Smooth muscle cell (in vitro differentiated cells): ENCODE data around the gene CAV2. TPM values are rescaled to one million over a fixed set of nuclear protein-coding genes. Genes with fewer than 3 reads are reported as not detected.

Experiments used
- DNase-seq: peaks from one replicate; lab custom pipeline; 2025; ENCODE audit not compliant: unreplicated experiment; lab: John Stamatoyannopoulos, UW
- H2AFZ ChIP-seq: fragments of 200-600 bp; sonication (generic); 2 replicates; pipeline ENCODE4 v1.6.0; 2016; ENCODE audit warnings: antibody characterized with exemption, low read depth, mild to moderate bottlenecking
- H3F3A ChIP-seq: fragments of 200-600 bp; sonication (generic); 2 replicates; pipeline ENCODE4 v1.6.0; 2017; ENCODE audit warnings: antibody characterized with exemption, low read depth
- H3K27ac ChIP-seq: fragments of 200-600 bp; sonication (generic); 2 replicates; pipeline ENCODE4 v1.5.1; 2016; ENCODE audit warnings: low read depth, mild to moderate bottlenecking
- H3K27me3 ChIP-seq: fragments of 200-600 bp; sonication (generic); 2 replicates; pipeline ENCODE4 v1.6.1; 2016; ENCODE audit warnings: low read depth, mild to moderate bottlenecking
- H3K36me3 ChIP-seq: fragments of 200-600 bp; sonication (generic); 2 replicates; pipeline ENCODE4 v1.5.1; 2016; ENCODE audit warnings: low read depth
- H3K4me1 ChIP-seq: fragments of 200-600 bp; sonication (generic); 2 replicates; pipeline ENCODE4 v1.5.1; 2016; ENCODE audit warnings: low read depth
- H3K4me2 ChIP-seq: fragments of 200-600 bp; sonication (generic); 2 replicates; pipeline ENCODE4 v1.6.0; 2016; ENCODE audit warnings: mild to moderate bottlenecking
- H3K4me3 ChIP-seq: fragments of 200-600 bp; sonication (generic); 2 replicates; pipeline ENCODE4 v1.5.1; 2016; ENCODE audit warnings: mild to moderate bottlenecking
- H3K79me2 ChIP-seq: fragments of 200-600 bp; sonication (generic); 2 replicates; pipeline ENCODE4 v1.6.0; 2016; ENCODE audit warnings: low read depth, mild to moderate bottlenecking
- H3K9ac ChIP-seq: fragments of 200-600 bp; sonication (generic); 2 replicates; pipeline ENCODE4 v1.6.0; 2016; ENCODE audit warnings: low read depth
- H3K9me3 ChIP-seq: fragments of 200-600 bp; sonication (generic); replicated peaks from 2 replicates; pipeline ENCODE4 v1.5.1; 2016; ENCODE audit warnings: low read depth
- H4K20me1 ChIP-seq: fragments of 200-600 bp; sonication (generic); 2 replicates; pipeline ENCODE4 v1.6.0; 2016; ENCODE audit warnings: low read depth
- CTCF ChIP-seq: fragments of 200-600 bp; sonication (generic); IDR thresholded peaks from 2 replicates; pipeline ENCODE4 v1.5.1; 2017; ENCODE audit warnings: borderline replicate concordance, mild to moderate bottlenecking, antibody characterized with exemption; ENCODE audit not compliant: insufficient read depth, poor library complexity, severe bottlenecking
- WGBS: methylation state at CpG from one replicate; pipeline ENCODE4 v1.1.7; 2016; ENCODE audit warnings: low lambda C conversion rate; 5-methylcytosine and 5-hydroxymethylcytosine counted together
- polyA plus RNA-seq: library from polyadenylated mRNA; unstranded; fragments of >200 nt; fragmentation: Nextera tagmentation; extraction: Ambion mirVana; gene quantifications from 2 replicates; pipeline ENCODE4 v1.2.1, GENCODE V29; 2016
- total RNA-seq: library from RNA; depleted of rRNA; stranded (reverse); fragments of >200 nt; gene quantifications from 2 replicates; pipeline ENCODE4 v1.2.3, GENCODE V29; 2014

The CAV2 gene
- total and polyA plus RNA-seq, 2 experiments from 2014 or later = 38.8 to 68.0 TPM

- H2AFZ ChIP-seq = no peak overlapping the region
- TF ChIP-seq CTCF = no peak
- H3K4me2 ChIP-seq = no peak overlapping the region
- no peaks in the 10 kb centered on the region for H3K9me3 ChIP-seq
- H3F3A ChIP-seq = no peaks in the 10 kb centered on the region
- no peak for DNase-seq
- no peak overlapping the region for H3K9ac ChIP-seq
- WGBS = 84% methylated on average over 6 of the region's 6 CpGs
- no peaks in the 10 kb centered on the region for H4K20me1 ChIP-seq
- no peaks in the 10 kb centered on the region for H3K36me3 ChIP-seq
- no peak overlapping the region for H3K4me3 ChIP-seq
- no peaks in the 10 kb centered on the region for H3K79me2 ChIP-seq
- no peaks in the 10 kb centered on the region for H3K4me1 ChIP-seq
- no peaks in the 10 kb centered on the region for H3K27me3 ChIP-seq
- no peak overlapping the region for H3K27ac ChIP-seq
Measured at GRCh38 chr7:116545411-116545993, 46.0 kb downstream of the CAV2 start.

- Histone ChIP-seq H4K20me1 (no peaks in the 10 kb centered on the region), H3K4me1 (no peaks in the 10 kb centered on the region), H3K79me2 (no peaks in the 10 kb centered on the region)
Measured at GRCh38 chr7:116546054-116546453, 46.5 kb downstream of the CAV2 start.

GRCh38 chr7:116546916-116547315 is 47.4 kb downstream of the CAV2 start:
- Histone ChIP-seq H4K20me1 (no peaks in the 10 kb centered on the region), H3F3A (no peaks in the 10 kb centered on the region), H3K36me3 (no peaks in the 10 kb centered on the region), H3K9me3 (no peaks in the 10 kb centered on the region), H3K4me2 (no peak overlapping the region), H2AFZ (no peak overlapping the region), H3K4me1 (no peaks in the 10 kb centered on the region), H3K27ac (no peak overlapping the region), H3K27me3 (no peaks in the 10 kb centered on the region), H3K79me2 (no peaks in the 10 kb centered on the region), H3K4me3 (no peak overlapping the region), H3K9ac (no peak overlapping the region)
- no peak for DNase-seq
- WGBS = 78% methylated on average over 1 of the region's 1 CpG
- TF ChIP-seq CTCF = no peak

More at GRCh38 chr7:116546054-116546453, 46.5 kb downstream of the CAV2 start:
- TF ChIP-seq CTCF = no peak
- H3F3A ChIP-seq = no peaks in the 10 kb centered on the region
- H3K4me2 ChIP-seq = no peak overlapping the region
- no peak for DNase-seq
- no peak overlapping the region for H3K27ac ChIP-seq
- H3K9me3 ChIP-seq = no peaks in the 10 kb centered on the region
- no peak overlapping the region for H3K4me3 ChIP-seq
- H3K9ac ChIP-seq = no peak overlapping the region
- H2AFZ ChIP-seq = no peak overlapping the region
- H3K36me3 ChIP-seq = no peaks in the 10 kb centered on the region
- no peaks in the 10 kb centered on the region for H3K27me3 ChIP-seq
- WGBS = 88% methylated on average over 11 of the region's 11 CpGs

GRCh38 chr7:116547347-116547746 is 47.8 kb downstream of the CAV2 start:
- DNase-seq = no peak
- Histone ChIP-seq H3K4me1 (no peaks in the 10 kb centered on the region), H3K36me3 (no peaks in the 10 kb centered on the region)

More at GRCh38 chr7:116547347-116547746, 47.8 kb downstream of the CAV2 start:
- H3F3A ChIP-seq = no peaks in the 10 kb centered on the region
- no peak overlapping the region for H2AFZ ChIP-seq
- H3K79me2 ChIP-seq = no peaks in the 10 kb centered on the region
- H3K9ac ChIP-seq = no peak overlapping the region
- H3K9me3 ChIP-seq = no peaks in the 10 kb centered on the region
- H3K4me3 ChIP-seq = no peak overlapping the region
- H4K20me1 ChIP-seq = no peaks in the 10 kb centered on the region
- TF ChIP-seq CTCF = no peak
- 79% methylated on average over 2 of the region's 2 CpGs for WGBS
- H3K27ac ChIP-seq = no peak overlapping the region
- no peak overlapping the region for H3K4me2 ChIP-seq
- H3K27me3 ChIP-seq = no peaks in the 10 kb centered on the region
